PFSK-1 (cell line): ENCODE results near the gene PFKFB3.

ENCODE experiments used
- FOXP2 ChIP-seq: optimal IDR thresholded peaks from 2 replicates; pipeline ENCODE3; 2011; ENCODE audit warnings: borderline replicate concordance, control low read depth, inconsistent platforms; ENCODE audit not compliant: insufficient read depth; ENCODE audit errors: extremely low read length, extremely low read depth
- POLR2AphosphoS5 ChIP-seq: IDR thresholded peaks from 2 replicates; pipeline ENCODE4 v1.6.1; 2012; ENCODE audit warnings: low read depth, mild to moderate bottlenecking, control low read depth, low read length, moderate library complexity
- REST ChIP-seq, 2 experiments: IDR thresholded peaks; 2 replicates each; pipeline versions ENCODE4 v1.6.1 to v1.8.0; 2011 to 2012; ENCODE audit warnings: low read depth in 2 of 2, low read length in 2 of 2, control low read depth in 1 of 2, inconsistent platforms in 1 of 2, mild to moderate bottlenecking in 1 of 2, moderate library complexity in 1 of 2; ENCODE audit not compliant: insufficient read depth in 1 of 2
- SIN3A ChIP-seq: IDR thresholded peaks from 2 replicates; pipeline ENCODE4 v1.6.1; 2012; ENCODE audit warnings: mild to moderate bottlenecking, low read length, moderate library complexity, borderline replicate concordance; ENCODE audit not compliant: insufficient read depth
- TAF1 ChIP-seq: IDR thresholded peaks from 2 replicates; pipeline ENCODE4 v1.6.1; 2012; ENCODE audit warnings: low read length, control low read depth, borderline replicate concordance; ENCODE audit not compliant: insufficient read depth

PFKFB3 gene

DNA sequence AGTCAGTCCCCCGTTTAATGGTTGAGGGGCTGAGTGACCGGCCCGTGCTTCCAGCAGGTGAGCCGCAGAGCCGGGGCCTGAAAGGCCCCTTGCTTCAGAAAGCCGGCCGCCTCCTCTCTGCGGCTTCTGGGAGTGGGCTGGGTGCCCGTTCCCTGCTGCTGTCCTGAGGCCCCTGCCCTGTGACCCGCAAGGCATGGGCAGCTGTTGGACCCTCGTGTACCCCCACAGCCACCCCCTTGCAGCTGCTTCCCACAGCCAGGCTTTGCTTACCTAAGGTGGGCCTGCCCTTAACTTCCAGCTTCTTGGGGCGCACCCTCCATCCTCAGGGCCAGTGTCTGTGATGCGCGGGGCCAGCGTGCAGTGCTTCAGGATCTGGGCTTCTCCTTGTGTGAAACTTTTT lies 26.6 kb downstream of the PFKFB3 start:
- TF ChIP-seq FOXP2 (no peak), SIN3A (no peak), REST (IDR thresholded peaks at IDR 0.05; ENCODE audit: insufficient read depth in 1 of 2, low read depth in 2 of 2, low read length in 2 of 2) (no peak), POLR2AphosphoS5 (no peak), TAF1 (no peak)

DNA sequence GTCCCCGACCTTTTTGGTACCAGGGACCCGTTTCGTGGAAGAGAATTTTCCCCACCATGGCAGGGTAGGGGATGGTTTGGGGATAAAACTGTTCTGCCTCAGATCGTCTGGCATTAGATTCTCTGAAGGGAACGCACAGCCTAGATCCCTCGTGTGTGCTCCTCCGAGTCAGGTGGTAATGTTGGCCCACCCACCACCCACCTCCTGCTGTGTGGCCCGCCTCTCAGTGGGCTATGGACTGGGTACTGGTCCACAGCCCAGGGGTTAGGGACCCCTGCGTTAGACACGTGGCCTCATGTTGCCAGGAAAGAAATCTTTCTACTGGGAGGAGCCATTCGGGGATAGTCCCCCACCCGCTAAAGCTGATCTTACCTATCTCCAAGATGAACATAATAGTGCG lies 27.0 kb downstream of the PFKFB3 start:
- TF ChIP-seq FOXP2: no peak
- TF ChIP-seq POLR2AphosphoS5: no peak
- TF ChIP-seq REST (IDR thresholded peaks at IDR 0.05; ENCODE audit: insufficient read depth in 1 of 2, low read depth in 2 of 2, low read length in 2 of 2): no peak
- no peak for TF ChIP-seq SIN3A
- no peak for TF ChIP-seq TAF1

DNA sequence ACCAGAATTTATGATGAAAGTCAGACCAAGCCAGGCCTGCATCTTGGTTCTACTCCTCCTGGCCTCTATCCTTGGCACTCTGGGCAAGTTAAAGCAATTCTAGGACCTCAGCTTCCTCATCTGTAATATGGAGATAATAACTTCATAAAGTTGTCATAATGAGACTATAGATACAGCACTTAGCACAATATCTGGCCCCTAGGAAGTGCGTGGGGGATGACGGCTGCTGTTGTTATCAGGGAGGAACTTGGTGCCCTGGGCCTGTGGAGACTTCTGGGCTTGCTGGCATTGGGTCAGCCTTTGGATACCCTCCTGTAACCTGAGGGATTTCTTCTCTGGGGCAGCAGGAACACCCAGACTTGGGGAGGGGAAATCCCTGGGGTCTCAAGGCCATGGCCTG lies 27.6 kb downstream of the PFKFB3 start:
- TF ChIP-seq REST (IDR thresholded peaks at IDR 0.05; ENCODE audit: insufficient read depth in 1 of 2, low read depth in 2 of 2, low read length in 2 of 2): no peak
- TF ChIP-seq TAF1: no peak
- no peak for TF ChIP-seq FOXP2
- no peak for TF ChIP-seq POLR2AphosphoS5
- no peak for TF ChIP-seq SIN3A

GRCh38 chr10:6231146-6231545 lies 28.4 kb downstream of the PFKFB3 start:
- TF ChIP-seq FOXP2 (no peak), TAF1 (no peak), SIN3A (no peak), POLR2AphosphoS5 (no peak), REST (IDR thresholded peaks at IDR 0.05; ENCODE audit: insufficient read depth in 1 of 2, low read depth in 2 of 2, low read length in 2 of 2) (no peak)

- TF ChIP-seq POLR2AphosphoS5 (no peak), TAF1 (no peak), REST (IDR thresholded peaks at IDR 0.05; ENCODE audit: insufficient read depth in 1 of 2, low read depth in 2 of 2, low read length in 2 of 2) (no peak), SIN3A (no peak), FOXP2 (no peak)
Observed at GRCh38 chr10:6231730-6232129, 29.0 kb downstream of the PFKFB3 start.
